ENCODE results near the gene FOXR2. TPM values are rescaled to one million over a fixed set of nuclear protein-coding genes. Genes with fewer than 3 reads are reported as not detected.

The FOXR2 gene
- total RNA-seq, 1 donor, result not detected

DNA sequence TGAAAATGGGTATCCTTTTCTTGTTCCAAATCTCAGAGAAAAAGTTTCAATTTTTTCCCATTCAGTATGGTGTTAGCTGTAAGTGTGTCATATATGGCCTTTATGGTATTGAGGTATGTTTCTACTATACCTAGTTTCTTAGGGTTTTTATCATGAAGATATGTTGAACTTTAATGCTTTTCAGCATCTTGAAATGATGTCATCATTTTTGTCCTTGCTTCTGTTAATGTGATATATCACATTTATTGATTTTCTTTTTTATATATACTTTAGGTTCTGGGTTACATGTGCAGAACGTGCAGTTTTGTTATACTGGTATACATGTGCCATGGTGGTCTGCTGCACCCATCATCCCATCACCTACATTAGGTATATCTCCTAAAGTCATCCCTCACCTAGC, 44.9 kb downstream of the FOXR2 start:
- no peak overlapping the region for H3K4me3 ChIP-seq (ENCODE audit: low read depth, low read length)
- DNase-seq (ENCODE audit: low read depth), result no peak
- TF ChIP-seq, protein P1, sequence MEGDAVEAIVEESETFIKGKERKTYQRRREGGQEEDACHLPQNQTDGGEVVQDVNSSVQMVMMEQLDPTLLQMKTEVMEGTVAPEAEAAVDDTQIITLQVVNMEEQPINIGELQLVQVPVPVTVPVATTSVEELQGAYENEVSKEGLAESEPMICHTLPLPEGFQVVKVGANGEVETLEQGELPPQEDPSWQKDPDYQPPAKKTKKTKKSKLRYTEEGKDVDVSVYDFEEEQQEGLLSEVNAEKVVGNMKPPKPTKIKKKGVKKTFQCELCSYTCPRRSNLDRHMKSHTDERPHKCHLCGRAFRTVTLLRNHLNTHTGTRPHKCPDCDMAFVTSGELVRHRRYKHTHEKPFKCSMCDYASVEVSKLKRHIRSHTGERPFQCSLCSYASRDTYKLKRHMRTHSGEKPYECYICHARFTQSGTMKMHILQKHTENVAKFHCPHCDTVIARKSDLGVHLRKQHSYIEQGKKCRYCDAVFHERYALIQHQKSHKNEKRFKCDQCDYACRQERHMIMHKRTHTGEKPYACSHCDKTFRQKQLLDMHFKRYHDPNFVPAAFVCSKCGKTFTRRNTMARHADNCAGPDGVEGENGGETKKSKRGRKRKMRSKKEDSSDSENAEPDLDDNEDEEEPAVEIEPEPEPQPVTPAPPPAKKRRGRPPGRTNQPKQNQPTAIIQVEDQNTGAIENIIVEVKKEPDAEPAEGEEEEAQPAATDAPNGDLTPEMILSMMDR (IDR thresholded peaks at IDR 0.05; ENCODE audit: insufficient read depth, low read length), result no peak

Small RNA genes within 50 kb of the gene (small RNA-seq; reads per million reads assigned to genes)
- gene RF00019, result not detected

Other genes with a start within 250 kb of the FOXR2 start
- gene MAGEH1, start 171.3 kb upstream of the FOXR2 start, total RNA-seq (ENCODE audit: low replicate concordance), result 11.4 and 26.1 TPM in 2 replicates
- gene USP51, start 133.6 kb upstream of the FOXR2 start, total RNA-seq (ENCODE audit: low replicate concordance), result 2.2 and 3.8 TPM in 2 replicates
- gene RRAGB, start 94.3 kb downstream of the FOXR2 start, total RNA-seq (ENCODE audit: low replicate concordance), result 16.6 and 28.0 TPM in 2 replicates